HG03342 (cell line): Measurements from ENCODE around the gene CLIC3.
"Not testable (repeated sequence)": the region's sequence is repeated elsewhere in the genome, so short reads cannot be mapped to it uniquely, and the experiment has no call there.

Source experiments
- ATAC-seq: cut with Tn5 transposase; IDR thresholded peaks from one replicate; pipeline ENCODE4 v1.9.1; 2021; ENCODE audit warnings: mild to moderate bottlenecking, moderate library complexity; ENCODE audit not compliant: unreplicated experiment

The CLIC3 gene

DNA sequence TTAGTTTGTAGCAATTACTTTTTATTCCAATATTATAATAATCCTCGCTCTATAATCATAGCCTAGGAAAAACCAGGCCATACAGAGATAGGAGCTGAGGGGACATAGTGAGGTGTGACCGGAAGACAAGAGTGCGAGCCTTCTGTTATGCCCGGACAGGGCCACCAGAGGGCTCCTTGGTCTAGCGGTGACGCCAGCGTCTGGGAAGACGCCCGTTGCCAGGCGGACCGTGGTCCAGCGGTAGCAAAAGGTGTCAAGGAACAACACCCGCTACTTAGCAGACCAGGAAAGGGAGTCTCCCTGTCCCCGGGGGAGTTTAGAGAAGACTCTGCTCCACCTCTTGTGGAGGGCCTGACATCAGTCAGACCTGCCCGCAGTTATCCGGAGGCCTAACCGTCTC lies 7.9 kb upstream of the CLIC3 start:
- ATAC-seq = not testable (repeated sequence)

DNA sequence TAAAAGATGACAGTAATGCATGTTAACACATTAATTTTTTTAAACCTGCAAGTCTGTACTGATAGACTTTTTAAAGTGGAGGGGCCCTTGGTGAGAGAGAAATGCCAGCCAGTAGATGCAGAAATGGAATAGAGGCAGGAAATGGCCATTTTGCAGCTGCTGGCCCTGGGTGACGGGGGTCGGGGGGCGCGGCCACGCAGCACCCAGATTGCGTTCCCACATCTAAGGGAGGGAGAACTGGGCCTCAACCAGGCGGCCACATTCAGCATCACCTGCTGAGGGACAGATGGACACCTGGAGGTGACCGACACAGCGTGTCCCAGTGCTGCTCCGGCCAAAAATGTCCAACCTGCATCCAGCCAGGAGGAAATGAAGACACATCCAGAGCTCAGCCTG lies 6.3 kb upstream of the CLIC3 start:
- ATAC-seq = no peak

DNA sequence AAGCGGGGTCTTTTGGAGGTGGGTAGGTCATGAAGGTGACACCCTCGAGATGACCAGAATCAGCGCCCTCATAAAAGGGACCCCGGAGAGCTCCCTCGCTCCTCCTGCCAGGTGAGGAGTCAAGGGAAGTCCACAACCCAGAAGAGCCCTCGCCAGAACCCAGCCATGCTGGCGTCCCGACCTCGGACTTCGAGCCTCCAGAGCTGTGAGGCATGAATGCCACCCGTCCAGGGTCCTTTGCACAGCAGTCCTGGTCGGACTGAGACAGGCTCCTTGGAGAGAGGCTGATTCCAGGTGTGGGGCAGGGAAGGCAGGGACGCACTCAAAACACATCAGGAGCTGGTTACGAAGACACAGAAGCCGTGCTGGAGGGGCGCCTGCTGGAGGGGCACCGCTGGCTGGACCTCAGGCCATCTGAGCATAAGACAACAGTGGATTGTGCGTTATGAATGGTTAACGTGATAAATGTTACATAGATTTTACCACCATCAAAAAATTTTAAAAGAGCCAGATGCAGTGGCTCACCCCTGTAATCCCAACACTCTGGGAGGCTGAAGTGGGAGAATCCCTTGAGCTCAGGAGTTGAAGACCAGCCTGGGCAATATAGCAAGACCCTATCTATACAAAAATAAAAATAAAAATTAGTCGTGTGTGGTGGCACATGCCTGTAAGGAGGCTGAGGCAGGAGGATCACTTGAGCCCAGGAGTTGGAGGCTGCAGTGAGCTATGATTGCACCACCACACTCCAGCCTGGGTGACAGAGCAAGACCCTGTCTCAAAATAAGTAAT lies 5.7 kb upstream of the CLIC3 start:
- no peak for ATAC-seq

DNA sequence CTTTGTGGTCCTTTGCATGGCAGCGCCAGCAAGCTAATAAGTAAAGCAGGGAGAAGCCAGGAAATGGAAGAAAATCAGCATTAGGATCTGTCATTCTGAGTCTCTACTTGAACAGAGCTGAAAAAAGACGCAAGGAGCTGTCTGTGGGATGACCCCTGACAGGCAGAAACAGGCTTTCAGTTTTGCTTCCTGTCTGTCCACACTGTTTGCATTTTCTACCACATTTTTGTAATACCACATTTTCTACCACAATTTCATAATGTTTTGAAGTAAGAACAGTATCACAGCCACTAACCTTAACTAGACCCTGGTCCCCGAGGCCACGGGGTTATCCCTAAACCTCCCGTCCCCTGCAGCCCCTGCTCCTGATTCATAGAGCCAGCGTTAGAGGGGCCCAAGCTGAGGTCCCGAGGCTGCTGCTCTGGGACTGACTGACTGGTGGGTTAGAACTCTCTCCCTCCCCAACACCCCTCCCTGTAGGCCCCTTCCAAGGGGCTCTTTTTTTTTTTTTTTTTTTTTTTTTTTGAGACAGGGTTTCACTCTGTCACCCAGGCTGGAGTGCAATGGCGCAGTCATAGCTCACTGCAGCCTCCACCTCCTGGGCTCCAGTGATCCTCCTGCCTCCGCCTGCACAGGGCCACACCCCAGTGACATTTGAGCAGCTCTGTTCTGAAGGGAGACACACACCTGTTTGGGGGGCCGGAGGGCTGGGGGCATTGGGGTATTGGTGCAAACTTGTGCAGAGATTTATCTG lies 4.0 kb upstream of the CLIC3 start:
- ATAC-seq = peak; percentile 69

DNA sequence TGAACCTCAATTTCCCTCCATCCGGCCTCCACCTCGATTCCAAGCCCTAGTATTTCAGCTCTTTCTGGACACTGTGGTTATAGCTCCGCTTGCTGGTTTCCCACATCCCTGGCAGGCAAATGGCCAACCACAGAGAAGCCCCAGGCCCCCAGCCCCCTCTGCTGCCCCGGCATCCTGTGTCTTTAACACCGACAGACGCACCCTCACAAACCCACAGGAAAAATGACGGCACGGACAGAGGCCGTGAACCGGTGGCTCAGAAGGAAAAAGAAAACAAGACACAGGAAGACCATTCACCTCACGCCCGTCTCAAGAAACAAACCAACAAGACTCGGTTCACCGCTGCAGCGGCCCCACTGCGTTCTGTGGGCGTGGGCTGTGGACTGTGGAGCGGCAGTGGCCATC lies 1.5 kb upstream of the CLIC3 start:
- ATAC-seq = no peak

DNA sequence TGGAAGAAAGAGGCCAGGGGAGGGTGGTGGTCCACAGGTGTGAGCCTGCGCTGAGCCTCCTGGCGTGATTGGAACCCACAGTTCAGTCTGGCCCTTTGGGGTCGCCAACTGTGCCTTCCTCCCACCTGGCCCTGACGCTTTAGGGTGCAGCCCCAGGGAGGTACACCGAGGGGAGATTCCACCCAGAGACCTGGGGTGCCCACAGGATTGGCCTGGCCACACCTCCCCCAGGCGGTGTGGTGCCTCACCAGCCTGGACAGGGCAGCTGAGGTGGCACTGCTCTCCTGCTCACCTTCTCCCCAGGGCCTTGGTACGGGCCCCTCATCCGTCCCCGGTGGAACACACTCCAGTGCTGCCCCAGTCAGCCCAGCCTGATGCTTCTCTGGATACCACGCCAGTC lies 1.0 kb upstream of the CLIC3 start:
- no peak for ATAC-seq

DNA sequence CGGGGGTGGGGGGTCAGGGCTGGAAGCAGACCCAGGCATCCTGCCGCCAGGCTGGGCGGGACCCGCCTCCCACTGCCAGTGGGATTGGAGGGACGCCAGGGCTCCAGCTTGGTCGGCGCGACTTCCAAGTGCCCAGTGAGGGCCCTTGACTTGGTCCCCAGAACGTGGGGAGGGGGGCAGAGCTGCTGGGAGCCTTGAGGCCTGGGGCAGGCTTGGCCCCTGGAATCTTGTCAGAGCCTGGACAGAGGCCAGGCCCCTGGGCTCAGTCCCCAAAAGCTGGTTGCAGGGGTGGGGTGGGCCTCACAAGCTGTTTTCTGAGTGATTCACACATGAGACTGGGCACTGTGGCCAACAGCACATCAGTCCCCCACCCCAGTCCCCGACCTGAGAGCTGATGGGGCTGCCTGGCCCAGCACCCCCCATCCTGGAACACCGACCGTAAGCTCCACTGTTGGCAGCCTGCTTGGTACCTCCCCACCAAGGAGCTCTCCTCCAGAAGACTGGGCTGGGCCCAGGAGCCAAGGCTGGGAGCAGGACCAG lies 526 bp downstream of the CLIC3 start:
- ATAC-seq = no peak

DNA sequence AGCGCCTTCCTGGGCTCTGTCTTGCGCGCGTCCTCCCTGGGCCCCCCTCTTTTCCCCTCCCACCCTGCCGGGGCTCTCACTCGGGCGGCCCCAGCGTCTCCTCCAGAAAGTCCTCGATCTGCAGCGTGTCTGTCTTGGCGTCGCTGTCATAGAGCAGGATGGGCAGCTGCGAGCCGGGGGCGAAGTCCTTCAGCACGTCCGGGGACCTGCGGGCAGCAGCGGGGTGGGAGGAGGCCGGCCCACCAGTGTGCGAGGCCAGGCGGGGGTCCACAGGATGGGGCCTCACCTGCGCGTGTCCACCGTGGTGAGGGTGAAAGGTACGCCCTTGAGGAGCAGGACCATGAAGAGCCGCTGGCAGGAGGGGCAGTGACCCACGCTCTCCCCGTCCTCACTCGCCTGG lies 1.0 kb downstream of the CLIC3 start:
- ATAC-seq = no peak

DNA sequence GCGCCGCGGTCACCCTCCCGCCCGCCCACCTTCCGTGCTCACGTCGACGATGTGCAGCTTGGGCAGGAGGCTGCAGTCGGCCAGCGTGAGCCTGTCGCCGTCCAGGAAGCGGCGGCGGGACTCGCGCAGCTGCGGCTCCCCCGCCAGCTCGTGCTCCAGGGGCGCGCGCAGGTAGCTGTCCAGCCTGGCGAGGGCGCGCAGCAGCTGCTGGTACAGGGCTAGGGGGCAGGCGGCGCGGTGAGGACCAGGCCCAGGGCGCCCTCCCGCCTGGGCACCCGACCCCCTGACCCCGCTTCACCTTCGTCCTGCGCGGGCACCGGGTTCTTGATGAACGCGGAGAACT lies 1.5 kb downstream of the CLIC3 start:
- no peak for ATAC-seq

DNA sequence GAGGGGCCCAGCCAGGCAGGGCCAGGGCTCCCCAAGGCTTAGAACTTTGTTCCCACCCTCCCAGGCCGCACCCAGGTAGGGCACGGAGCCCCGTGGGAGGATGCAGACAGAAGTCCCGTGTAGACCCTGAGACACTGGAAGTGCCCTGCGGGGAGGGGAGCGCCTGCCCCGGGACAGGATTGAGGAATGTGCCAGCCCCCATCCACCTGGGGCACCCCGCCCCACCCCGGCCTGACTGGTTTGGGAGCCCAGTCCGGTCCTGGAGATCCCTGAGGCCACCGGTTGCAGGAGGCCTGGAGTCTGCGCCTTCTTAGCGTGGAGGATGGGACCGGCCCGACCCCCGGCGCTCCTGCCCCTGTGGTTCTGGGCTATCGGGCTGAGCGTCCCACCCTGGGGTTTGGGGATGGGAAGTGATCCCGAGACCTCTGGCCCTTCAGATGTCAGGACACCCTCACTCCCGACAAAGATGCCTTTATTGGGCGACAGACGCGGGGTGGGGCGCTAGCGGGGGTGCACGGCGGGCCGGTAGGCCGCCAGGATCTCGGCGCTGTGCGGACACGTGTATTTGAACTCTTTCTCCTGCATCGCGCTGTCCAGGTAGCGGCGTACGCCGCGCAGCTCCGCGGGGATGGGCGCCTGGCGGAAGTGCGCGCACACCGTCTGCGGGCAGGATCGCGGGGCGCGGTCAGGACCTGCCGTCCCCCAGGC lies 2.0 kb downstream of the CLIC3 start:
- ATAC-seq = no peak

DNA sequence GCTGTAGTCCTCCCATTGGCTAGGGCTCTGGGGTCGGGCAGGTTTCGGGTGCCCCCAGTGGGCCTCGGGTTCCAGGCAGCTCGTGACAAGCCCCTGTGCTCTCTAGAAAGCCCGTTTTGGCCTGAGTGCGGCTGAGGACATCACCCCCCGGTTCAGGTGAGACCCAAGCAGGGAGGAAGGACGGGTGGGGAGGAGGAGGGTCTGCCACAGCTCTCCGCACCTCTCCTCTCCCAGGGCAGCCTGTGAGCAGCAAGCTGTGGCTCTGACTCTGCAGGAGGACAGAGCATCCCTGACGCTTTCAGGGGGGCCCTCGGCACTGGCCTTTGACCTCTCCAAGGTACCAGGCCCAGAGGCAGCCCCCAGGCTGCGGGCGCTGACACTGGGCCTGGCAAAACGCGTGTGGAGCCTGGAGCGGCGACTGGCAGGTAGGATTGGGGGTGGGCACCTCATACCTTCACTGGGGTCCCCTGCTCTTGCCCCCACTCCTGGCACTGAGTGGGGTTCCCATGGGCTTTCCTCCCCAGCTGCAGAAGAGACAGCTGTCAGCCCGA lies 3.5 kb downstream of the CLIC3 start:
- ATAC-seq = no peak

DNA sequence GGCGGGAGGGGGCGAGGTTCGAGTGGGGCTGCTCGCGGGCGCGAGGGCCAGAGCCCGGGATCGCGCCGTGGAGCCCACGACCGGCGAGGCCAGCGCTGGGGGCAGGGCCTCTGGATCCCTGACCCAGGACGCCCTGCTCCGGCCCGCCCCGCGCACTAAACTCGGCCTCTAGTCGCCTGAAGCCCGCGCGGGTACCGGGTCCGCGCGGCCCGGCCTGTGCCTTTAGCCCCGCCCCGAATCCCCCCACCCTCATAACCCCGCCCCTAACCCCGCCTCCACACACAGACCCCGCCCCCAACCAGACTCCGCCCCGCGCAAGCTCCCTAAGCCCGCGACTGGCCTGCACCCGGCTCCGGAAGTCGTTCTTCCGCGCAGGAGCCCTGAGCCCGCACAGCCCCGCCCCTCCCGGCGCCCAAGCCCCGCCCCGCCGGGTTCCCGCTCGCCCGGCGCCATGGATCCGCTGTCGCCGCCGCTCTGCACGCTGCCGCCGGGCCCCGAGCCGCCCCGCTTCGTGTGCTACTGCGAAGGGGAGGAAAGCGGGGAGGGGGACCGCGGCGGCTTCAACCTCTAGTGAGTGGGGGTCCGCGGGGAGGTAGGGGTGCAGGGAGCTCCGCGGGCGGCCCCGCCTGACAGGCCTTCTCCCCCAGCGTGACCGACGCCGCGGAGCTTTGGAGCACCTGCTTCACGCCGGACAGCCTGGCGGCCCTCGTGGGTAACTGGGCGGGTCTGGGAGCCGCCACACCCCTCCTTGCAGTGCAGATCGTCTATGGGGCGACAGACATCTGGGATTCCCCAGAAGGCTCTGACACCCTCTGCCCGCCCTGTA lies 4.2 kb downstream of the CLIC3 start, which contains the start of gene PAXX:
Gene PAXX, plus strand, starts transcription at position 430 of the 826 bp plus-strand sequence. Its CDS starts 22 bp downstream, at position 452.
- peak; percentile 78 for ATAC-seq

DNA sequence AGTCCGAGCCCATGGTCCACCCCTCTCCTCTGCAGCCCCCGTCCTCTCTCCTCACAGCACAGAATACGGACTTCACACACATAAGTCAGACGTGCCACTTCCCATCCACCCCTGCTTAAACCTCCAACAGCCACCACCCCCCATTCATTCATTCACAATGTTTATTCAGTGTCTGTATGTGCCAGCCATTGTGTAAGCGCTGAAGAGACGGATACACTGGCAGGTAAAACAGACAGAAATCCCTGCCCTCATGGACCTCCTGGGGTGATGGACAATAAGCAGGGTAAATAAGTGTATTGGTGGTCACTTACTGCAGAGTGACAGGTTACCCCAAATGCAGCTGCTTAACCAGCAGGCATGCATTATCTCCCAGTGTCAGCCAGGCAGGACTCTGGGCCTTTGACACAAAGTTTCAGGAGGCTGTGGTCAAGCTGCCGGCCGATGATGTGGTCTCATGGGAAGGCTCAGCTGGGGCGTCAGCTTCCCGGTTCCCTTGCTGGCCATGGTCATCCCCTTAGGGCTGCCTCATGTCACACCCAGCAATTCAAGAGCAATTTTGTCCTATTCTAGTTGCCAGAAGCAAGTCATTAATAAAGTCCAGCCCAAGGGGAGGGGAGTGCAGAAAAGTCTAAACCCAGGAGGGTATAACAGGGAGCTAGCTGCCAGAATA lies 6.0 kb downstream of the CLIC3 start:
- no peak for ATAC-seq

DNA sequence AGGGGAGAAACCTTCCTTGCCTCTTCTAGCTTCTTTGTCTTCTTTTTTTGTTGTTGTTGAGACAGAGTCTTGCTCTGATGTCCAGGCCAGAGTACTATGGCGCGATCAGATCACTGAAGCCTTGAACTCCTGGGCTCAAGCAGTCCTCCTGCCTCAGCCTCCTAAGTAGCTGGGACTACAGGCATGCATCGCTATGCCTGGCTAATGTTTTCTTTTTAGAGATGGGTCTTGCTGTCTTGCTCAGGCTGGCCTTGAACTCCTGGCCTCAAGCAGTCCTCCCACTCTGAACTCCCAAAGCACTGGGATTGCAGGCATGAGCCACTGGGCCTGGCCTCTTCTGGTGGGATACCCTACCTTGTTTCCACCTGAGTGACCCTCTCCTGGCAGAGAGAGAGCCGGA lies 7.5 kb downstream of the CLIC3 start:
- ATAC-seq = no peak

DNA sequence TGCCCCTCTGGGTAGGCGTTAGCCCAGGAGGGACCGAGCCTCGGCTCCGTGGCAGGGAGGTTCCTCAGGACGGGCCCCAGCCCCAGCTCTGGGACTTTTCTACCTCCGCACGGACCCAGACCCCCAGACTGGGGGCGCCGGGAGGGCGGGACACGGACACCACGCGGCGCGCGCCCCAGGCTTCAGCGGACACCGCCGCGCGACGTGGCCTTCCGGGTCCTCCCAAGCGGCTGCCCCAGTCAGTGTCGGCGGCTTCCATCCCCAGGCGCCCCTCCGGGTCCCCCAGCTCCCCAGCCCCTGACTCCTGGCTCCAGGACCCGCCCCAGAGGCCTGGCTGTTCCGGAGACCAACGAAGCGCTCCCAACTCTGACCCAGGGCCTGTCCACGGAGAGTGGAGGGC lies 10.5 kb downstream of the CLIC3 start:
- ATAC-seq = no peak

DNA sequence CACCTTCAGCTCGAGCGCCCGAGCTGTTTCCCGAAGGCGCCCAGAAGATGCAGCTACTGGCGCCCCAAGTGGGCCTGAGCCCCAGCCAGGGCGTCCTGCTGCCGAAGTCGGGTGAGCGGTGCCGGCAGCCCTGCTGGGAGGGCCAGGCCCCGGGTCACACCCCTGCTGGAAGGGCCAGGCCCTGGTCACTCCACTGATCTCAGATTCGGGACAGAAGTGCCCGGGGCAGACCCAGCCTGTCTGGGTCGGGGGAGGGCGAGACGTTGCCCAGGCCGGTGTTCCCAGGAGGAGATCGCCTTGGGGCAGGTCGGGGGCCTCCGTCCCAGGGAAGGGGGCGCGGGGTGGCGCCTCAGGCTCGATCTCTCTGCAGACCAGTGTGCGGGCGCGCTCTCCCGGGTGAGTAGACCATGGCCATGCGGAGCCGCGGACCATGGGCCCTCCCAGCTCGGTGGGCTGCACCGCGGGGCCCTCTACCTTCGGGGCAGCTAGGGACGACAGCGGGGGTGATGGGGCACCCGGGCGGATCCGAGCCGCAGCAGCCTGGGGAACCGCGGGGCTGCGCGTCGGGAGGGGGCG lies 11.3 kb downstream of the CLIC3 start:
- no peak for ATAC-seq

DNA sequence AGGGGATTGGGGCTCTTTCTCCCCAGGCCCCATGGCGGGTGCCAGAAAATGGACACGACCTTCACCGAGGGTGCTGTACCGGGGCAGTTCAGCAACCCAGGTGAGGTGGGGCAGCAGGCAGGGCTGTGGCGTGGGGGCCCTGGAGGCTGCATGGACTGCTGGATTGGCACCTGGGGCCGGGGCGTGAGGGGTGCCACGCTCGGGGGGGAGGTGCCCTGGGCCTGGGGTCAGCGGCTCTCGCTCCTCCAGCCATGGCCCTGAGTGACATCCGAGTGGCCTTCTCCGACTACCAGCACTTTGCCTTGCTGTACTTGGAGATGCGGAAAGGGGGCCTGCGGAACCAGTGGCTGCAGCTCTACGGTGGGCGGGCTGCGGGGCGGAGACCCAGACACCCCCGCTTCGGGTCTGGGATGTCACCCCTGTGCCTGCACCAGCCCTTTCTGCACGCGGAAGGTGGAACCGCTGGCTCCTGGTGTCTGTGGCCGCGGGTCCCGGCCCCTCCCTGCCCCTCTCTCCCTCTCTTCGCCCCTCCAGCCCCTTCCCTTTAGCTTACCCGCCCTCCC lies 11.8 kb downstream of the CLIC3 start:
- no peak for ATAC-seq

DNA sequence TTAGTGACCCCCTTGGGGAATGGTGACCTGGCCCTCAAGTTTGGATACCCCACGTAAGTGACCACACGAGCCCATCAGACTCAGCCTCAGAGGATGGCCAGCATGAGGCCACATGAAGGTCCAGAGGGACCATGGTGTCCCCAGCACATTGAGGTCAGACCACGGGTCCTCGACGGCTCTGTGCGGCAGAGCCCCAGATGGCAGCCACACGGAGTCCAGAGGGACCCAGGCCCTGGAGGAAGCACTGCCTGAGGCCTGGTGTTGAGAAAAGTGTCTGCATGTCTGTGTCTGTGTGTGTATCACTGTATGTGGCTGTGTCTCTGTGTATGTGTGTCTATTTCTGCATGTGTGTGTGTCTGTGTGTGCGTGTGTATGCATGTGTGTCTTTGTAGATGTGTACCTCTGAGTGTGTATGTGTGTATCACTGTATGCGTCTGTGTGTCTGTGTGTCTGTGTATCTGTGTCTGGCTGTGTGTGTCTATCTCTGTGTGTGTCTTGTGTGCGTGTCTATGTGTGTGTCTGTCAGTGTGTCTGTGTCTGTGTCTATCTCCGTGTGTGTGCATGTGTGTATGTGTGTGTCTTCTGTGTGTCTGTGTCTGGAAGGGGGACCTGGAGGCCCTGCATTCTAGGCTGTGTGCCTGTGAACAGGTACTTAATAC lies 12.6 kb downstream of the CLIC3 start:
- no peak for ATAC-seq

DNA sequence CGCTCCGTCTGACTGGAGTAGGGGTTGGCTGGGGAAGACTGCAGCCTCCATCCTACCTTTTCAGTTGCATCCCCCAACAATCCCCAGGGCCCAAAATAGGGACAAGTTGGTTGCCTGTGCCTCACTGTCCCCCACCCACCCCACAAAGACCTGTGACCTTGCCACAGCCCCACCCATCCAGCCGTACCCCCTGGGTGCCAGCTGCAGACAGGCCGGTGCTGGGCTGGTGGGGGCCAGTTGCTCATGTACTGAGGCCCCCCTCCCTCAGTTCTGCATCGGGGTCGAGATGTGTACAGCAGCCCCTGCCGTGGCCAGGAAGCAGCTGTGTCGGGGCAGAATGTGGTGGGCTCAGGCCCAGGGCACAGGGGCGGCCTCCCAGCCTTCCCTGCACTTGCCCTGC lies 13.2 kb downstream of the CLIC3 start:
- ATAC-seq = no peak
